ENCODE measurements around the gene HLCS.

The HLCS gene

GRCh38 chr21:36945496-36946138, 20.9 kb downstream of the HLCS start:
- H3K4me3 ChIP-seq (ENCODE audit: low read depth, low read length) = no peak overlapping the region
- TF ChIP-seq CTCF (IDR thresholded peaks at IDR 0.05; ENCODE audit: low read depth, low read length) = no peak

GRCh38 chr21:36936361-36937135, 29.9 kb downstream of the HLCS start:
- TF ChIP-seq CTCF (IDR thresholded peaks at IDR 0.05; ENCODE audit: low read depth, low read length) = no peak

GRCh38 chr21:36934864-36935420, 31.5 kb downstream of the HLCS start:
- no peak for TF ChIP-seq CTCF (IDR thresholded peaks at IDR 0.05; ENCODE audit: low read depth, low read length)
- H3K4me3 ChIP-seq (ENCODE audit: low read depth, low read length) = no peak overlapping the region

More at GRCh38 chr21:36936361-36937135, 29.9 kb downstream of the HLCS start:
- no peak overlapping the region for H3K4me3 ChIP-seq (ENCODE audit: low read depth, low read length)

- no peak overlapping the region for H3K4me3 ChIP-seq (ENCODE audit: low read depth, low read length)
- no peak for TF ChIP-seq CTCF (IDR thresholded peaks at IDR 0.05; ENCODE audit: low read depth, low read length)
Observed at GRCh38 chr21:36932161-36932816, 34.2 kb downstream of the HLCS start.

GRCh38 chr21:36929622-36930021, 36.8 kb downstream of the HLCS start:
- H3K4me3 ChIP-seq (ENCODE audit: low read depth, low read length) = no peak overlapping the region
- no peak for TF ChIP-seq CTCF (IDR thresholded peaks at IDR 0.05; ENCODE audit: low read depth, low read length)

GRCh38 chr21:36928960-36929359, 37.5 kb downstream of the HLCS start:
- no peak overlapping the region for H3K4me3 ChIP-seq (ENCODE audit: low read depth, low read length)
- TF ChIP-seq CTCF (IDR thresholded peaks at IDR 0.05; ENCODE audit: low read depth, low read length) = no peak

Data from WI38 (cell line).